ENCODE results near the gene PTMS. TPM values are rescaled to one million over a fixed set of nuclear protein-coding genes. Genes with fewer than 3 reads are reported as not detected.
"Not testable (repeated sequence)": the region's sequence is repeated elsewhere in the genome, so short reads cannot be mapped to it uniquely, and the experiment has no call there.

PTMS gene
- total and polyA plus RNA-seq, 4 donors: 358 to 584 (median 473) TPM

DNA sequence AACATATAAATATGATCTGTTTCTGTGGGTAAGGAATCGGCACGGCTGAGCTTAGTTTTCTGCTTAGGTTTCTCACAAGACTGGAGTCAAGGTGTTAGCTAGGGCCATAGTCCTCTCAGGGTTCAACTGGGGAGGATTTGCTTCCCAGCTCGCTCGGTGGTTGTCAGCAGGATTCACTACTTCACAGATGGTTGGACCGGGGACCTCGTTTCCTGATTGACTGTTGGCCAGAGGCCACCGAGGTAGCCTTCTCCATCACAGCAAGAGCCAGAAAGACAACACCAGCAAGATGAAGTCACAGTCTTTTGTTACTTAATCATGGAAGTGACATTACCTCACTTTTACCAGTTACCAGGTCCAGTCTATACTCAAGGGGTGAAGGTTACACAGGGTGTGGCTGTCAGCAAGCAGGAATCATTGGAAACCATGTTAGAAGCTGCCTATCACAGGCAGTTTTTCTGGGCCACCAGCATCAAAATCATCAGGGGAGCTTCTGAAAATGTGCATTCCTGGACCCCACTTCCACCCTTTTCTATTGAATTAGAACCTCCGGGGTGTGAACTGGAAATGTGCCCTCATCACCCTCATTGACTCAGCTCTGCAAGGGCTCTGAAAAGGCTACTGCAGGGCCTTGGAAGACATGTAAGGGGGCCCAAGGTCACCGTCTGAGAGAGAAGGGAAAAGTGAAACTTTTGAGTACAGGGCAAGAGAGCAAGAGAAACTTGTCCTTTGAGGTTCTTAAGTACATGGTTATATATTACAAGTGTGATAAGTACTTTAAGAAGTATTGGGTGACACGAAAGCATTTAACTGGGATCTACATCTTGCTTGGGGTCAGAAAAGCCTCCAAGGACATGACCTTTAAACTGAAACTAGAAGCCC lies 31.4 kb upstream of the PTMS start:
- H3K27ac ChIP-seq (ENCODE audit: low read depth in 1 of 2, low read length in 2 of 2): no peak overlapping the region
- H3K4me1 ChIP-seq (ENCODE audit: control insufficient read depth in 1 of 2, insufficient read depth in 2 of 2, low read length in 2 of 2): no peaks in the 10 kb centered on the region
- no peak for ATAC-seq (ENCODE audit: low FRiP score)
- no peak for DNase-seq
- H3K4me3 ChIP-seq (ENCODE audit: low read length in 2 of 2): no peak overlapping the region
- intact Hi-C loops (cut with DNase I): loop anchor here (5.0 kb wide), 2 partner anchors 43 to 93 kb away; partner anchors contain the start of gene P3H3 (in 1 of the 2)
- 76 to 82% methylated on average over 10 of the region's 10 CpGs for WGBS, 2 donors
- no peaks in the 10 kb centered on the region for H3K27me3 ChIP-seq (ENCODE audit: control insufficient read depth in 1 of 2, insufficient read depth in 2 of 2, low read length in 1 of 2)
- peaks cover 0 to 6% of the 10 kb centered on the region in 2 donors for H3K36me3 ChIP-seq (ENCODE audit: control insufficient read depth in 1 of 2, insufficient read depth in 2 of 2, low read length in 1 of 2)
- H3K9me3 ChIP-seq (ENCODE audit: control insufficient read depth, low read length): no peaks in the 10 kb centered on the region

DNA sequence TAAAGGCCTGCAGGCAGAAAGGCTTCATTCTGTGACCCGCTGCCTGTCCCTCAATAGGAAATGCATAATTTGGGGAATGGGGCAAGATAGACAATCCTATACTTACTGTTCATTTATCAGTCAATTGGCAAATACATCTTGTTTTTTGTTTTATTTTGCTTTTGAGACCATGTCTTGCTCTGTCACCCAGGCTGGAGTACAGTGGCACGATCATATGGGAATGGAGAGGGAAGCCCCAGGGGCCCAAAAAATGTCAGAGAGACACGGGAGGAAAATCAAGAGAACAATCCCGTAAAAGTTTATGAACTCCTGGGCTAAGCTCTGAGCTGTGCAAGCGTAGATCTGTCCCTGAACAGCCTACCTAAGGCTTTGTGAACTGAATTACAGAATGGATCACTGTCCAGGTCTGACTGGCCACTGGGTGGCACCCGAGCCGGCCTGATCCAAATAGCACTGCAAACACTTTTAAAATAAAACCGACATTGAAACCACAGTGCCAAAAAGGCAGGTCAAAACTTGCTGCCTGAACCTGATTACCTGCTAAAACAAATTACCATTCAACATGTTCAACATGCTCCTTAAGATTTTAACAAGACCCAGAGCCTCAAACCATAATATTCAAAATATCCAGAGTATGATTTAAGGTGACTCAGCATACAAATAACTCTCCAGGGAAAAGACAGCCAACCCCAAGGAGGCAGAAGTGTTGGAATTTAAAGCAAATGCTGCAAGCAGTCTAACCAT lies 30.5 kb upstream of the PTMS start:
- no peak overlapping the region for H3K27ac ChIP-seq (ENCODE audit: low read depth in 1 of 2, low read length in 2 of 2)
- intact Hi-C loops (cut with DNase I): loop anchor here (5.0 kb wide), 1 partner anchor 42 kb away; no protein-coding TSS in a partner anchor
- WGBS, 2 donors: 30 to 37% methylated on average over 8 of the region's 8 CpGs

DNA sequence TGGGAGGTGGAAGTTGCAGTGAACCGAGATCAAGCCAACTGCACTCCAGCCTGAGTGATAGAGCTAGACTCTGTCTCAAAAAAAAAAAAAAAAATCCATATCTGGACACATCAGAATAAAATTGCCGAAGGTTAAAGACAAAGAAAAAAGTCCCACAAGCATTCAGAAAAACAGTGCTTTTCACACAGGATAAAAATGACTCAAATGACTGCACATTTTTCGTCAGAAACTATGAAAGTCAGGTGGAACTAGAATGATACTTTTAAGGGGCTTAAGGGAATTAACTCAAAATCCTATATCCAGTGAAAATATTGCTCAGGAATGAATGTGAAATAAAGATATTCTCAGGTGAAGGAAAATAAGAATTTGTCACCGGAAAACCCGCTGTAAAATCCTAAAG lies 29.4 kb upstream of the PTMS start:
- H3K27me3 ChIP-seq (ENCODE audit: control insufficient read depth in 1 of 2, insufficient read depth in 2 of 2, low read length in 1 of 2): no peaks in the 10 kb centered on the region
- intact Hi-C loops (cut with DNase I): loop anchor here (5.0 kb wide), 1 partner anchor 41 kb away; no protein-coding TSS in a partner anchor
- no peak for DNase-seq
- 94 to 96% methylated on average over 5 of the region's 5 CpGs for WGBS, 2 donors
- H3K4me1 ChIP-seq (ENCODE audit: control insufficient read depth in 1 of 2, insufficient read depth in 2 of 2, low read length in 2 of 2): no peaks in the 10 kb centered on the region
- no peak overlapping the region for H3K27ac ChIP-seq (ENCODE audit: low read depth in 1 of 2, low read length in 2 of 2)
- H3K9me3 ChIP-seq (ENCODE audit: control insufficient read depth, low read length): no peaks in the 10 kb centered on the region
- H3K36me3 ChIP-seq (ENCODE audit: control insufficient read depth in 1 of 2, insufficient read depth in 2 of 2, low read length in 1 of 2): peaks cover 0 to 1% of the 10 kb centered on the region in 2 donors
- H3K4me3 ChIP-seq (ENCODE audit: low read length in 2 of 2): no peak overlapping the region
- ATAC-seq (ENCODE audit: low FRiP score): no peak

More for the DNA sequence above, 30.5 kb upstream of the PTMS start:
- ATAC-seq (ENCODE audit: low FRiP score) (peak; percentile 80), DNase-seq (peak in 1 of 2 donors; percentile 71)
- peaks cover 0 to 2% of the 10 kb centered on the region in 2 donors for H3K36me3 ChIP-seq (ENCODE audit: control insufficient read depth in 1 of 2, insufficient read depth in 2 of 2, low read length in 1 of 2)
- no peaks in the 10 kb centered on the region for H3K4me1 ChIP-seq (ENCODE audit: control insufficient read depth in 1 of 2, insufficient read depth in 2 of 2, low read length in 2 of 2)
- no peaks in the 10 kb centered on the region for H3K27me3 ChIP-seq (ENCODE audit: control insufficient read depth in 1 of 2, insufficient read depth in 2 of 2, low read length in 1 of 2)
- H3K9me3 ChIP-seq (ENCODE audit: control insufficient read depth, low read length): no peaks in the 10 kb centered on the region
- no peak overlapping the region for H3K4me3 ChIP-seq (ENCODE audit: low read length in 2 of 2)

DNA sequence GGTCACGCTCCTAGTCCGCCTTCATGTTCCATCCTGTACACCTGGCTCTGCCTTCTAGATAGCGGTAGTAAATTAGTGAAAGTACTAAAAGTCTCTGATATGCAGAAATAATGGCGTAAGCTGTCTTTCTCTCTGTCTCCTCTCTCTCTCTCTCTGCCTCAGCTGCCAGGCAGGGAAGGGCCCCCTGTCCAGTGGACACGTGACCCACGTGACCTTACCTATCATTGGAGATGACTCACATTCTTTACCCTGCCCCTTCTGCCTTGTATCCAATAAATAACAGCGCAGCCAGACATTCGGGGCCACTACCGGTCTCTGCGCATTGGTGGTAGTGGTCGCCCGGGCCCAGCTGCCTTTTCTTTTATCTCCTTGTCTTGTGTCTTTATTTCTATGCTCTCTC lies 24.1 kb upstream of the PTMS start:
- ATAC-seq (ENCODE audit: low FRiP score); H3K27me3 ChIP-seq (ENCODE audit: control insufficient read depth in 1 of 2, insufficient read depth in 2 of 2, low read length in 1 of 2); intact Hi-C loops (cut with DNase I); H3K27ac ChIP-seq (ENCODE audit: low read depth in 1 of 2, low read length in 2 of 2); DNase-seq; H3K9me3 ChIP-seq (ENCODE audit: control insufficient read depth, low read length); H3K36me3 ChIP-seq (ENCODE audit: control insufficient read depth in 1 of 2, insufficient read depth in 2 of 2, low read length in 1 of 2); H3K4me3 ChIP-seq (ENCODE audit: low read length in 2 of 2); H3K4me1 ChIP-seq (ENCODE audit: control insufficient read depth in 1 of 2, insufficient read depth in 2 of 2, low read length in 2 of 2): not testable (repeated sequence)
- WGBS, 2 donors: 81 to 84% methylated on average over 11 to 12 of the region's 12 CpGs

DNA sequence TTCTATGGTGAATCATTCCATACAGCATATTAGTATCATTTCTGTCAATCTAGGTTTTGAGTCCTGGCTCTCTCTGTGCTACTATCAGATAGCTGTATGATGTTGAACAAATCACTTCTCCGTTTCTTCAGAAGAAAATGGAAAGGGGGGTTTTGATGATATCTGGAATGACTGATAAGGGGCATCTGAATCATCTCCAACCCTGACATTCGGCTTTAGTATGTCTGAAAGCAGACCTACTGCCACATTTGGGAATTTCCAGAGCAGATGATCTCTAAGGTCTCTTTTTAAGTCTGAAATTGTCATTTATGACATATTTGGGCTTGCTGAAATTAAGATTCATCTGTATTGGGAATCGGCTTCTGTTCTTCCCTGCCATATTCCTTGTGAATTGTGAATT lies 23.3 kb upstream of the PTMS start:
- 88 to 90% methylated on average over 3 of the region's 3 CpGs for WGBS, 2 donors

DNA sequence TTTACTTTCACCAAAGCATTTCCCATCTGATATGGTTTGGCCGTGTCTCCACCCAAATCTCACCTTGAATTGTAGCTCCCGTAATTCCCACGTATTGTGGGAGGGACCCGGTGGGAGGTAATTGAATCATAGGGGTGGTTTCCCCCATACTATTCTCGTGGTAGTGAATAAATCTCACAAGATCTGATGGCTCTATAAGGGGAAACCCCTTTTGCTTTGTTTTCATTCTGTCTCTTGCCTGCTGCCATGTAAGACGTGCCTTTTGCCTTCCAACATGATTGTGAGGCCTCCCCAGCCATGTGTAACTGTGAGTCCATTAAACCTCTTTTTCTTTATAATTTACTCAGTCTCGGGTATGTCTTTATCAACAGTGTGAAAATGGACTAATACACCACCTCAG lies 22.9 kb upstream of the PTMS start:
- WGBS, 2 donors: 73 to 77% methylated on average over 7 of the region's 7 CpGs
- H3K27ac ChIP-seq (ENCODE audit: low read depth in 1 of 2, low read length in 2 of 2); intact Hi-C loops (cut with DNase I); H3K4me3 ChIP-seq (ENCODE audit: low read length in 2 of 2); H3K9me3 ChIP-seq (ENCODE audit: control insufficient read depth, low read length); DNase-seq; H3K27me3 ChIP-seq (ENCODE audit: control insufficient read depth in 1 of 2, insufficient read depth in 2 of 2, low read length in 1 of 2); H3K36me3 ChIP-seq (ENCODE audit: control insufficient read depth in 1 of 2, insufficient read depth in 2 of 2, low read length in 1 of 2); H3K4me1 ChIP-seq (ENCODE audit: control insufficient read depth in 1 of 2, insufficient read depth in 2 of 2, low read length in 2 of 2); ATAC-seq (ENCODE audit: low FRiP score): not testable (repeated sequence)

More for the DNA sequence above, 23.3 kb upstream of the PTMS start:
- intact Hi-C loops (cut with DNase I): no loop called here
- Histone ChIP-seq H3K4me3 (ENCODE audit: low read length in 2 of 2) (no peak overlapping the region), H3K36me3 (ENCODE audit: control insufficient read depth in 1 of 2, insufficient read depth in 2 of 2, low read length in 1 of 2) (peaks cover 0 to 4% of the 10 kb centered on the region in 2 donors), H3K27me3 (ENCODE audit: control insufficient read depth in 1 of 2, insufficient read depth in 2 of 2, low read length in 1 of 2) (no peaks in the 10 kb centered on the region), H3K27ac (ENCODE audit: low read depth in 1 of 2, low read length in 2 of 2) (no peak overlapping the region), H3K9me3 (ENCODE audit: control insufficient read depth, low read length) (no peaks in the 10 kb centered on the region), H3K4me1 (ENCODE audit: control insufficient read depth in 1 of 2, insufficient read depth in 2 of 2, low read length in 2 of 2) (no peaks in the 10 kb centered on the region)
- ATAC-seq (ENCODE audit: low FRiP score) (no peak), DNase-seq (no peak)

DNA sequence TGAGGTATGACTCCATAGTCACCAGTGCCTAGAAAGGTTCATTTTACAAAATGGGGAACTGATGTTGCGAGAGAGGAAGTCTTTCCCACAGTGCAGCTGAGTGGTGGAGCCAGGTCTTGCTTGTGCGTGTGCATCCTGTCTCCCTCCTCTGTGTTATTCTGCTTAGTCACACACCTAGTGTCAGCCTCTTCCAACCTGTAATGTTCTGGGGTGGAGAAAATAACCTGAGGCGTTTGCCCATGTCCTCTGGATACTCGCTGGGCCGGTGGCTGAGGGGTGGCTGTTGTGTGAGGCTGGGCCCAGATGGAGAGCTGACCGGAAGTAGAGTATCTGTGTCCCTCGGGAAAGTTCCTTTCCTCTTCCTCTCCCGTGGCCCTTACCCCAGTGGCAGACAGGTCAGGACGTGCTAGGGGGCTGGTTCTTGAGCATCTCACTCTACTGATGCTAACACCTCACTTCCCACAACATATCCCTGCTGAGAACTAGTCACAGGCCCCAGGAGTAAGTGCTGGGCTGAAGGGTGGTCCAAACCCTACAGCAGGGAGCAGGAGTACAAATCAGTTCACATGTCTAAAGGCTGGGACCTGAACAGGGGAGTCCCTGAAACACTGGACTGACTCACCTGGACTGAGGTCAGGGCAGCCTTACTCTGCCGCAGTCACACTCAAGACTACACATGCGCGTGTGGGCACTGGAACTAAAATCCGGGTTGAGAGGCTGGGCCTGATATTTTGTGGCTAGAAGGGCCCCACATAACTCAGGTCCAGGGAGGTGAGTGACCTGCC lies 20.2 kb upstream of the PTMS start:
- Histone ChIP-seq H3K9me3 (ENCODE audit: control insufficient read depth, low read length) (no peaks in the 10 kb centered on the region), H3K27ac (ENCODE audit: low read depth in 1 of 2, low read length in 2 of 2) (no peak overlapping the region), H3K4me3 (ENCODE audit: low read length in 2 of 2) (no peak overlapping the region), H3K4me1 (ENCODE audit: control insufficient read depth in 1 of 2, insufficient read depth in 2 of 2, low read length in 2 of 2) (no peaks in the 10 kb centered on the region), H3K36me3 (ENCODE audit: control insufficient read depth in 1 of 2, insufficient read depth in 2 of 2, low read length in 1 of 2) (peaks cover 0 to 14% of the 10 kb centered on the region in 2 donors), H3K27me3 (ENCODE audit: control insufficient read depth in 1 of 2, insufficient read depth in 2 of 2, low read length in 1 of 2) (no peaks in the 10 kb centered on the region)
- 64 to 65% methylated on average over 12 to 13 of the region's 13 CpGs for WGBS, 2 donors
- ATAC-seq (ENCODE audit: low FRiP score) (peak; percentile 20), DNase-seq (no peak)
- intact Hi-C loops (cut with DNase I): no loop called here

DNA sequence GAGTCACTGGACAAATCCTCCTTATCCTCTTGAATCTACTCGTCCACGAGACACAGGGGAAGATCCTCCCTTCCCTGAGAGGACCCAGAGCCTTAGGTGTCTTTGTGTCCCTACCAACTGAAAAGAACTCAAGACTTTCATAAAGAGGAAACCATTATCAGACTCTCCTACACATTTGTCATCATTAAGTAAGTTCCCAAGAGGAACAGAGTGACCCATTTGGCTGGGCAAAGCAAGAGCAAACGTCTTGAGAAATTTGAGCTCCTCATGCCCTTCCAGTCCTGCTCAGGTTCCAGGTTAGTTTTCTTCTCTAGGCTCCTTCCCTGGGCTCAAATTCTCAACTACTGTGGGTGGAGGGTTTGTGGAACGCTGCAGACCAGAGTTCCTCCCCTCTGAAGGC lies 18.9 kb upstream of the PTMS start:
- DNase-seq (no peak), ATAC-seq (ENCODE audit: low FRiP score) (no peak)
- Histone ChIP-seq H3K4me3 (ENCODE audit: low read length in 2 of 2) (no peak overlapping the region), H3K36me3 (ENCODE audit: control insufficient read depth in 1 of 2, insufficient read depth in 2 of 2, low read length in 1 of 2) (peaks cover 0 to 14% of the 10 kb centered on the region in 2 donors), H3K27ac (ENCODE audit: low read depth in 1 of 2, low read length in 2 of 2) (no peak overlapping the region), H3K9me3 (ENCODE audit: control insufficient read depth, low read length) (no peaks in the 10 kb centered on the region), H3K27me3 (ENCODE audit: control insufficient read depth in 1 of 2, insufficient read depth in 2 of 2, low read length in 1 of 2) (no peaks in the 10 kb centered on the region), H3K4me1 (ENCODE audit: control insufficient read depth in 1 of 2, insufficient read depth in 2 of 2, low read length in 2 of 2) (no peaks in the 10 kb centered on the region)
- intact Hi-C loops (cut with DNase I): no loop called here
- WGBS, 2 donors: 54 to 56% methylated on average over 4 of the region's 4 CpGs
